ENCODE results near the gene SKOR1. TPM values are rescaled to one million over a fixed set of nuclear protein-coding genes. Genes with fewer than 3 reads are reported as not detected.

Gene SKOR1
- total and polyA plus RNA-seq, 2 of the 13 experiments (the other 11 are each of a cell fraction or from before 2014, with no cell fraction given) = 0.09 to 0.11 TPM

- TF ChIP-seq CBFB (CRISPR knock-in tag; IDR thresholded peaks at IDR 0.05) (no peak), ZNF576 (CRISPR knock-in tag; IDR thresholded peaks at IDR 0.05) (no peak), HDAC1 (CRISPR knock-in tag; IDR thresholded peaks at IDR 0.05) (no peak)
Measured at GRCh38 chr15:67792250-67792942, 32.9 kb upstream of the SKOR1 start (continued).

- TF ChIP-seq ZFP90 (CRISPR knock-in tag; IDR thresholded peaks at IDR 0.05; ENCODE audit: borderline replicate concordance) = peak; percentile 72; the same call in 1 of the 2 replicates
- no peak for TF ChIP-seq ZNF235 (CRISPR knock-in tag; IDR thresholded peaks at IDR 0.05; ENCODE audit: borderline replicate concordance)
- TF ChIP-seq LCORL (IDR thresholded peaks at IDR 0.05) = peak; percentile 58
- TF ChIP-seq LCORL (CRISPR knock-in tag; IDR thresholded peaks at IDR 0.05) = no peak
Measured at GRCh38 chr15:67794832-67795574, 30.3 kb upstream of the SKOR1 start.

More at GRCh38 chr15:67794832-67795574, 30.3 kb upstream of the SKOR1 start:
- 94% methylated on average over 4 of the region's 4 CpGs for WGBS (ENCODE audit: low lambda C conversion rate)
- no peak overlapping the region for H3K9ac ChIP-seq (ENCODE audit: insufficient read depth, low read depth, low read length)
- H3K4me2 ChIP-seq (ENCODE audit: low read depth, low read length) = no peak overlapping the region
- intact Hi-C loops (cut with micrococcal nuclease; ENCODE audit: unreplicated experiment) (no loop called here), in situ Hi-C loops (cut with HindIII; ENCODE audit: extremely low pct_ligation_motif_present, low pct_unique_long_range_greater_than_20kb) (no loop called here)
- no peaks in the 10 kb centered on the region for H3K36me3 ChIP-seq (replicated peaks in 1 of 2; ENCODE audit: control insufficient read depth in 1 of 2, insufficient read depth in 2 of 2, low read length in 2 of 2)
- H3K4me3 ChIP-seq (replicated peaks in 1 of 3; ENCODE audit: insufficient read depth in 1 of 3, low read depth in 2 of 3, low read length in 3 of 3) = no peak overlapping the region
- DNase-seq (ENCODE audit: low spot score) (no peak), FAIRE-seq (no peak), ATAC-seq (no peak)
- H3K27me3 ChIP-seq (ENCODE audit: control insufficient read depth in 1 of 2, insufficient read depth in 2 of 2, low read length in 2 of 2) = no peaks in the 10 kb centered on the region
- CTCF ChIA-PET (ENCODE audit: low intra/inter-chr PET ratio, low total read pairs) = no interaction called here
- H2AFZ ChIP-seq (ENCODE audit: low read length) = no peak overlapping the region
- no TSS peak for BruUV-seq (replicated peaks)
- POLR2A ChIA-PET = no interaction called here
- no peaks in the 10 kb centered on the region for H3K9me3 ChIP-seq (ENCODE audit: low read length)
- H3K4me1 ChIP-seq (ENCODE audit: insufficient read depth, low read length) = peaks cover 10% of the 10 kb centered on the region; the same call in 1 of the 2 replicates
- H3K27ac ChIP-seq (ENCODE audit: extremely low read length, insufficient read depth, low read length) = no peak overlapping the region
- no peaks in the 10 kb centered on the region for H3K79me2 ChIP-seq (ENCODE audit: insufficient read depth, low read length)
- no peaks in the 10 kb centered on the region for H4K20me1 ChIP-seq (ENCODE audit: insufficient read depth, low read length)

Data from HepG2 (cell line).